Esophagus muscularis mucosa (tissue), 4 donors: Measurements from ENCODE around the gene RIC8B. TPM values are rescaled to one million over a fixed set of nuclear protein-coding genes. Genes with fewer than 3 reads are reported as not detected.

ENCODE experiments used
- DNase-seq: peaks from one replicate; pipeline ENCODE4 v3.0.0-alpha.2; 2017; ENCODE audit errors: extremely low spot score
- H3K27ac ChIP-seq, 4 donors: fragments of 200-600 bp; sonication (generic); replicated peaks in 1 of 4; 1 replicate in 3 of 4; 2 replicates in 1 of 4; pipeline ENCODE4 v1.5.1; 2016 to 2019; ENCODE audit warnings: mild to moderate bottlenecking in 1 of 4
- H3K27me3 ChIP-seq, 4 donors: fragments of 200-600 bp; sonication (generic); one replicate each; pipeline versions ENCODE4 v1.5.1 to v1.6.0; 2016 to 2019
- H3K36me3 ChIP-seq, 4 donors: fragments of 200-600 bp; sonication (generic); one replicate each; pipeline ENCODE4 v1.5.1; 2016 to 2019
- H3K4me1 ChIP-seq, 4 donors: fragments of 200-600 bp; sonication (generic); one replicate each; pipeline ENCODE4 v1.5.1; 2016 to 2019
- H3K4me3 ChIP-seq, 4 donors: fragments of 200-600 bp; sonication (generic); 1 replicate in 2 of 4; 2 replicates in 2 of 4; pipeline ENCODE4 v1.5.1; 2016 to 2019; ENCODE audit warnings: mild to moderate bottlenecking in 4 of 4, moderate library complexity in 1 of 4
- H3K9me3 ChIP-seq, 4 donors: fragments of 200-600 bp; sonication (generic); 1 replicate in 3 of 4; 2 replicates in 1 of 4; pipeline ENCODE4 v1.5.1; 2016 to 2019
- EP300 ChIP-seq: sonication (generic); formaldehyde crosslinking; IDR thresholded peaks from one replicate; pipeline ENCODE4 v1.6.1; 2017; ENCODE audit warnings: antibody characterized with exemption
- POLR2A ChIP-seq: fragments of 450-650 bp; IDR thresholded peaks from one replicate; pipeline ENCODE4 v1.6.1; 2017; ENCODE audit warnings: antibody characterized with exemption, moderate library complexity, mild to moderate bottlenecking, low read depth
- POLR2AphosphoS5 ChIP-seq, 2 donors: sonication (generic); formaldehyde crosslinking; IDR thresholded peaks; one replicate each; pipeline ENCODE4 v1.6.1; 2017; ENCODE audit warnings: antibody characterized with exemption in 2 of 2
- WGBS: methylation state at CpG from one replicate; pipeline ENCODE4 v1.1.5; 2018; 5-methylcytosine and 5-hydroxymethylcytosine counted together
- intact Hi-C: fragments of 100-400 bp; cut with DNase I; formaldehyde crosslinking; loops from one replicate; pipeline ENCODE4 v1.15.1; 2023
- total RNA-seq, 4 donors: library from RNA; depleted of rRNA; stranded (reverse); fragments of >200 nt; gene quantifications; one replicate each; pipeline versions ENCODE4 v1.1.0 to v1.2.1, GENCODE V29; 2016
- TF ChIP-seq, protein P1 (sequence below), 3 experiments: fragments of 200-600 bp in 2 of 3; fragments of 450-650 bp in 1 of 3; sonication (generic) in 2 of 3; IDR thresholded peaks; one replicate each; pipeline ENCODE4 v1.5.1; 2017 to 2019; ENCODE audit warnings: antibody characterized with exemption in 3 of 3, mild to moderate bottlenecking in 2 of 3, moderate library complexity in 1 of 3

RIC8B gene
- total RNA-seq, 4 donors from 2014 or later: 13.8 to 19.1 (median 15.3) TPM

DNA sequence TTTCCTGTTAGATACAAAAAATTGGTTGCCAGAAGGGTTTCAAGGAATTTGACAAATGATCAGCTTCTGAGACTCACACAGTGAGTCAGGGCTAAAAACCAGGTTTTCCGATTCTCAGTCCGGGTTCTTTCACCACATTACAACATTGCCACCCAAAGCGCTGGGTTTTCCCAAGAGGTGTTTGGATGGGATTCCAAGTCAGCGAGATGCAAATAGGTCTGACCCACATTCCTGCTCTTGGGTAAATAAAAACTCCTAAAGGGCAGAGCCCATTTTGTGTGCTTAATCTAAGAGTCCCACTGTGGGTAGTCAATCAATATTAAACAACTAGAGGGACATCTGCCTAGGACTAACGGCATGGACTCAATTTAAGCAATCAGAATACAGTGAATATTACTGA lies 5.4 kb upstream of the RIC8B start:
- intact Hi-C loops: no loop called here
- H3K4me3 ChIP-seq: no peak overlapping the region
- WGBS: 61% methylated on average over 5 of the region's 5 CpGs
- TF ChIP-seq EP300: no peak
- TF ChIP-seq, protein P1, sequence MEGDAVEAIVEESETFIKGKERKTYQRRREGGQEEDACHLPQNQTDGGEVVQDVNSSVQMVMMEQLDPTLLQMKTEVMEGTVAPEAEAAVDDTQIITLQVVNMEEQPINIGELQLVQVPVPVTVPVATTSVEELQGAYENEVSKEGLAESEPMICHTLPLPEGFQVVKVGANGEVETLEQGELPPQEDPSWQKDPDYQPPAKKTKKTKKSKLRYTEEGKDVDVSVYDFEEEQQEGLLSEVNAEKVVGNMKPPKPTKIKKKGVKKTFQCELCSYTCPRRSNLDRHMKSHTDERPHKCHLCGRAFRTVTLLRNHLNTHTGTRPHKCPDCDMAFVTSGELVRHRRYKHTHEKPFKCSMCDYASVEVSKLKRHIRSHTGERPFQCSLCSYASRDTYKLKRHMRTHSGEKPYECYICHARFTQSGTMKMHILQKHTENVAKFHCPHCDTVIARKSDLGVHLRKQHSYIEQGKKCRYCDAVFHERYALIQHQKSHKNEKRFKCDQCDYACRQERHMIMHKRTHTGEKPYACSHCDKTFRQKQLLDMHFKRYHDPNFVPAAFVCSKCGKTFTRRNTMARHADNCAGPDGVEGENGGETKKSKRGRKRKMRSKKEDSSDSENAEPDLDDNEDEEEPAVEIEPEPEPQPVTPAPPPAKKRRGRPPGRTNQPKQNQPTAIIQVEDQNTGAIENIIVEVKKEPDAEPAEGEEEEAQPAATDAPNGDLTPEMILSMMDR (IDR thresholded peaks at IDR 0.05): no peak
- TF ChIP-seq POLR2A: no peak
- no peak for TF ChIP-seq POLR2AphosphoS5 (IDR thresholded peaks at IDR 0.05)
- H3K36me3 ChIP-seq: no peaks in the 10 kb centered on the region
- H3K27me3 ChIP-seq: peaks cover 0 to 12% (median 0%) of the 10 kb centered on the region in 4 donors
- no peak for DNase-seq
- H3K27ac ChIP-seq: no peak overlapping the region
- H3K9me3 ChIP-seq: no peaks in the 10 kb centered on the region
- H3K4me1 ChIP-seq: peaks cover 5 to 24% (median 16%) of the 10 kb centered on the region in 4 donors

DNA sequence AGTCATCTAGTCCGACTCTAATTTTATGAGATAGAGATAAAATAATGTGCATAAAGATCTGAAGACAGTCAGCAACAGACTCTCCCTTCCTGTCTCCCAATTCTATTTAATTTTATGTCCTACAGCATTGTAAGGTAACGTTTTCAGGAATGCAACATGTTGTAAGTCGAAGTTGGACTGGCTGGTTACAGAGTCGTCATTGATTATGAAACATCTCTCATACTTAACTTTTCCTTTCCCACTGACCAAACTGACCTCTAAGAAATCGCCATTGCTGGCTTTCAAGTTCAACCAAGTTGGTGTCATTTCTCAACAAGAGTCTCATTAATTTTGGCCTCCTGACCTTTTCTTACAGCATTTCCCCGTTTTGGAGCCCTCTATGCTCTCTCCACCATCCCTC lies 4.9 kb upstream of the RIC8B start:
- no peak overlapping the region for H3K4me3 ChIP-seq
- peaks cover 0 to 12% (median 0%) of the 10 kb centered on the region in 4 donors for H3K27me3 ChIP-seq
- peaks cover 5 to 24% (median 16%) of the 10 kb centered on the region in 4 donors for H3K4me1 ChIP-seq
- WGBS: 67% methylated on average over 6 of the region's 6 CpGs
- intact Hi-C loops: no loop called here
- no peak overlapping the region for H3K27ac ChIP-seq
- TF ChIP-seq EP300 (no peak), POLR2AphosphoS5 (IDR thresholded peaks at IDR 0.05) (no peak), POLR2A (no peak)
- TF ChIP-seq, protein P1 (IDR thresholded peaks at IDR 0.05): no peak
- H3K9me3 ChIP-seq: no peaks in the 10 kb centered on the region
- no peaks in the 10 kb centered on the region for H3K36me3 ChIP-seq
- DNase-seq: peak; percentile 17

DNA sequence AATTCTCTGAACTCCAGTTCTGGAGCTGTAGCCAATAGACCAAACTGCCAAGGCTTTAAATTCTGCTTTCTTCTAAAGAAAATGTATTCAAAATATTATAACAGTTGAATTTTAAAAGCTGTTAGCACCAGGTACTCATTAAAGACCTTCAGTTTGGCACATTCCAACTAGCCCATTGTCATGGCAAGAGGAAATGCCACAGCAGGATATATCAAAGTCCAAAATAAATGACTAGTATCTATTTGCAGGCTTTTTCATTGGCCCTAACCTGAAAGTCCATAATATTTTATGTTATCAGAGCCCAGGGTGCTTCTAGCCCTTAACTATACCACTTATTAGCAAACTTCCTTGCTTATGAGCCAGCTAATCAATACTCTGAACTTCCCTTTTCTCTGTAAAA lies 3.1 kb upstream of the RIC8B start:
- no peak overlapping the region for H3K27ac ChIP-seq
- no peak for TF ChIP-seq EP300
- no peak for TF ChIP-seq POLR2AphosphoS5 (IDR thresholded peaks at IDR 0.05)
- TF ChIP-seq, protein P1 (IDR thresholded peaks at IDR 0.05): no peak
- TF ChIP-seq POLR2A: no peak

DNA sequence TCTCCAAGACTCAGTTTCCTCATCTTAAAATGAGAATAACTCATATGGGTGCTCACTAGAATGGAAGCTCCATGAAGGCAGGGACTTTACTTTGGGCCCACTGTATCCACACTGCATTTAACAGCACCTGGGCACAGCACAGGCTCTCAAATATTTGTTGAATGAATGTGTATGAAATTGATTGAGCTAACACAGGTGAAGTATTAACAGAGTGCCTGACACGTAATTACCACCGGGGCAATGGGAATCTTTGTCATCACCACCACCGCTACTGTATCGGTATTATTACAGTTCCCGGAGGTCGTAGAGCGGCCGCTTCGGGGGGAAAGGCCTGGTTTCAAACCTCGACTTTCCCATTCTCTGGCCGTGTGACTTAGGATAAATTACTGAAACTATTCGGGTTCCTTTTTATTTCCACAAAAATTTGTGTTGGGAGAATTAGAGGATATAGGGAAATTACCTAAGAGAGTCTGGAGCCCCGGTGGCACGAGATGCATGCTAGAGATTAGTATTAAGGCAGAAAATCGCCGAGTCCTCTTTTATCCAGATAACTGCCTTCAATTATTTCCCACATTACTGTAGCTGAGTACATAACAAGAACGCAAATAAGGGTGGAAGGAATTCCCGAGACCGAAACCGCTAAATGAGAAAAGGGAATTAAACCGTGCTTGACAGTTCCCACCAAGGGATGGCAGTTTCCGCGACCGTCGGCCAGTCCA lies 1.0 kb upstream of the RIC8B start:
- DNase-seq: peak; percentile 60
- peaks cover 0 to 3% (median 0%) of the 10 kb centered on the region in 4 donors for H3K27me3 ChIP-seq
- peaks cover 0 to under 1% (median 0%) of the 10 kb centered on the region in 4 donors for H3K36me3 ChIP-seq
- H3K4me1 ChIP-seq: peaks cover 14 to 21% (median 18%) of the 10 kb centered on the region in 4 donors
- H3K9me3 ChIP-seq: no peaks in the 10 kb centered on the region
- intact Hi-C loops: loop anchor here (2.0 to 5.0 kb wide), 2 partner anchors 319 to 416 kb away; partner anchors contain the start of genes CRY1 and POLR3B
- H3K27ac ChIP-seq: peak overlapping the region; percentile 91 to 97 (median 93)
- TF ChIP-seq POLR2AphosphoS5 (IDR thresholded peaks at IDR 0.05) (no peak), POLR2A (no peak), EP300 (no peak)
- TF ChIP-seq, protein P1 (IDR thresholded peaks at IDR 0.05): no peak
- 43% methylated on average over 25 of the region's 25 CpGs for WGBS
- peak overlapping the region; percentile 80 to 95 (median 88) for H3K4me3 ChIP-seq

More for the DNA sequence above, 3.1 kb upstream of the RIC8B start:
- intact Hi-C loops: loop anchor here (5.0 kb wide), 1 partner anchor 414 kb away; the partner anchor contains the start of gene POLR3B
- H3K4me1 ChIP-seq: peaks cover 18 to 35% (median 24%) of the 10 kb centered on the region in 4 donors
- H3K4me3 ChIP-seq: no peak overlapping the region
- H3K27me3 ChIP-seq: peaks cover 0 to 9% (median 0%) of the 10 kb centered on the region in 4 donors
- H3K36me3 ChIP-seq: no peaks in the 10 kb centered on the region
- DNase-seq: no peak
- H3K9me3 ChIP-seq: no peaks in the 10 kb centered on the region
